ENCODE data around the gene GRID1.

DNA sequence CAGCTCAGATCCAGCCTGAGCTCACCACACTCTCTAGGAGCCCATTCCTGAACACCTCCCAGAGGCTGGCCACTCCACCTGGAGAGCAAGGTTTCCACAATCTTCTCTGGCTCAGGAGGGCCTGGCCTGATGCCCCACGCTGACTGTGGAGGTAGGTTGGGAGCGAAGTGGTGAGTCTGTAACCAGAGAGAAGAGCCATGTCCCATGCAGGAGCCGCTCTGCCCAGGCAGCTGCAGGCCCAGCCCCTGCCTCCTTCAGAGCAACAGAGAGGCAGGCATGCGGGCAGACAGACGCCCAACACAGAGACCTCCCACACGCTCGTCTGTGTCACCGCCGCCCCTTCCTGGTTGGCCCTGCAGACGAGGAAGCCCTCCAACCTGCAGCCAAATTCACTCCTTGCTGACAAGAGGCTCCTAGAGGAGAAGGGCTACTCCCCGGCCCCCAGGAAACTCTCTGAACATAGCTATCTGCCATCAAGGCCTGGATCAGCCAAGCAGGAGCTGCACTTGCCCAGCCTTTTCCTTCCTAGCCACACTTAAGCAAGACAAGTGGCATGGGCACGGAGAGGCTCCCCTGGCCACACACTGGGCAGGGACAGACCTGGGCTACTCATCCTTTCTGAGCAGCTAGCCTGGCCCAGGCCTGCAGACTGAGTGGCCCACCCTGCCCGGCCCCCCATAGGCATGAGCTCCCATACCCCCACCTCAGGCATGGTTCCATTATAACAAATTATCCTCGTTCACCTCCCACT is 101.9 kb downstream of the GRID1 start:
- TF ChIP-seq, protein P1, sequence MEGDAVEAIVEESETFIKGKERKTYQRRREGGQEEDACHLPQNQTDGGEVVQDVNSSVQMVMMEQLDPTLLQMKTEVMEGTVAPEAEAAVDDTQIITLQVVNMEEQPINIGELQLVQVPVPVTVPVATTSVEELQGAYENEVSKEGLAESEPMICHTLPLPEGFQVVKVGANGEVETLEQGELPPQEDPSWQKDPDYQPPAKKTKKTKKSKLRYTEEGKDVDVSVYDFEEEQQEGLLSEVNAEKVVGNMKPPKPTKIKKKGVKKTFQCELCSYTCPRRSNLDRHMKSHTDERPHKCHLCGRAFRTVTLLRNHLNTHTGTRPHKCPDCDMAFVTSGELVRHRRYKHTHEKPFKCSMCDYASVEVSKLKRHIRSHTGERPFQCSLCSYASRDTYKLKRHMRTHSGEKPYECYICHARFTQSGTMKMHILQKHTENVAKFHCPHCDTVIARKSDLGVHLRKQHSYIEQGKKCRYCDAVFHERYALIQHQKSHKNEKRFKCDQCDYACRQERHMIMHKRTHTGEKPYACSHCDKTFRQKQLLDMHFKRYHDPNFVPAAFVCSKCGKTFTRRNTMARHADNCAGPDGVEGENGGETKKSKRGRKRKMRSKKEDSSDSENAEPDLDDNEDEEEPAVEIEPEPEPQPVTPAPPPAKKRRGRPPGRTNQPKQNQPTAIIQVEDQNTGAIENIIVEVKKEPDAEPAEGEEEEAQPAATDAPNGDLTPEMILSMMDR (IDR thresholded peaks at IDR 0.05 in 2 of 3, conservative IDR thresholded peaks at IDR 0.05 in 1 of 3; ENCODE audit: borderline replicate concordance in 1 of 3, insufficient read depth in 1 of 3, low read depth in 2 of 3, low read length in 2 of 3): no peak
- TF ChIP-seq CEBPB (IDR thresholded peaks at IDR 0.05; ENCODE audit: low read depth): no peak
- TF ChIP-seq, protein P2, sequence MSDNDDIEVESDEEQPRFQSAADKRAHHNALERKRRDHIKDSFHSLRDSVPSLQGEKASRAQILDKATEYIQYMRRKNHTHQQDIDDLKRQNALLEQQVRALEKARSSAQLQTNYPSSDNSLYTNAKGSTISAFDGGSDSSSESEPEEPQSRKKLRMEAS (IDR thresholded peaks at IDR 0.05): no peak
- no peak for TF ChIP-seq YY1 (IDR thresholded peaks at IDR 0.05; ENCODE audit: extremely low read depth, insufficient replicate concordance, low read depth, low read length)
- TF ChIP-seq EZH2 (IDR thresholded peaks at IDR 0.05): no peak
- TF ChIP-seq POLR2A (IDR thresholded peaks at IDR 0.05; ENCODE audit: borderline replicate concordance, extremely low read depth, insufficient read depth, insufficient read length): no peak
- TF ChIP-seq FOSL1 (IDR thresholded peaks at IDR 0.05; ENCODE audit: low read depth): no peak
- TF ChIP-seq EZH2phosphoT487 (IDR thresholded peaks at IDR 0.05; ENCODE audit: borderline replicate concordance): no peak
- TF ChIP-seq SP1 (IDR thresholded peaks at IDR 0.05; ENCODE audit: low read depth): no peak

All from HCT116 (cell line).